K562 (cell line): Measurements from ENCODE around the gene AIF1. TPM values are rescaled to one million over a fixed set of nuclear protein-coding genes. Genes with fewer than 3 reads are reported as not detected.

ENCODE experiments used
- ARHGAP35 ChIP-seq: fragments of 450-650 bp; IDR thresholded peaks from 2 replicates; pipeline ENCODE4 v1.6.1; 2018; ENCODE audit not compliant: partially characterized antibody
- CHD2 ChIP-seq: IDR thresholded peaks from 2 replicates; pipeline ENCODE4 v1.6.1; 2011; ENCODE audit warnings: low read depth, low read length
- MCM2 ChIP-seq: fragments of 450-650 bp; IDR thresholded peaks from 2 replicates; pipeline ENCODE4 v1.6.1; 2017; ENCODE audit warnings: low read depth, mild to moderate bottlenecking
- MEF2D ChIP-seq: conservative IDR thresholded peaks from 2 replicates; pipeline ENCODE4 v1.6.1; 2016; ENCODE audit warnings: low read depth, missing genetic modification characterization, missing compliant biosample characterization
- RAD21 ChIP-seq, 2 experiments: fragments of 250-450 bp in 1 of 2; fragments of 450-650 bp in 1 of 2; sonication (Bioruptor Pico) in 1 of 2; formaldehyde crosslinking in 1 of 2; IDR thresholded peaks in 1 of 2; conservative IDR thresholded peaks in 1 of 2; 2 replicates each; pipeline versions ENCODE4 v1.4.0 to v1.8.0; 2020 to 2022; ENCODE audit warnings: mild to moderate bottlenecking in 2 of 2, moderate library complexity in 1 of 2
- THRAP3 ChIP-seq: fragments of 450-650 bp; IDR thresholded peaks from 2 replicates; pipeline ENCODE4 v1.6.1; 2016; ENCODE audit warnings: mild to moderate bottlenecking, inconsistent platforms, borderline replicate concordance
- polyA plus RNA-seq, 8 experiments: library from polyadenylated mRNA; depleted of rRNA in 4 of 8; stranded (reverse) in 5 of 8; unstranded in 3 of 8; fragments of >200 nt; fragmentation: Nextera tagmentation in 2 of 8; fragmentation: Illumina TruSeq in 1 of 8; extraction: Ambion mirVana in 2 of 8; extraction: Trizol in 1 of 8; gene quantifications; 2 replicates each; pipeline versions ENCODE4 v1.2.1 to v1.2.3, GENCODE V29; 2011 to 2014; ENCODE audit warnings: inconsistent platforms in 1 of 8, missing spikeins in 1 of 8
- total RNA-seq, 7 experiments: library from RNA; depleted of rRNA in 6 of 7; stranded (reverse); fragments of >200 nt in 6 of 7; fragmentation: Illumina TruSeq in 2 of 7; extraction: Trizol in 2 of 7; gene quantifications; 2 replicates each; pipeline versions ENCODE4 v1.2.1 to v1.2.3, GENCODE V29; 2011 to 2021; ENCODE audit warnings: low replicate concordance in 1 of 7
- TF ChIP-seq, protein P1 (sequence below): fragments of 450-650 bp; formaldehyde crosslinking; IDR thresholded peaks from 2 replicates; pipeline ENCODE4 v1.4.0; 2020; ENCODE audit warnings: mild to moderate bottlenecking, moderate library complexity
- TF ChIP-seq, protein P2 (sequence below), 2 experiments: fragments of 450-650 bp; formaldehyde crosslinking in 1 of 2; IDR thresholded peaks; 2 replicates each; pipeline versions ENCODE4 v1.4.0 to v1.6.1; 2014 to 2020; ENCODE audit warnings: mild to moderate bottlenecking in 2 of 2, borderline replicate concordance in 1 of 2, low read depth in 1 of 2
- TF ChIP-seq, protein P3 (sequence below): IDR thresholded peaks from 3 replicates; pipeline ENCODE4 v1.6.1; 2011; ENCODE audit warnings: borderline replicate concordance, mild to moderate bottlenecking, moderate library complexity; ENCODE audit not compliant: insufficient read length; ENCODE audit errors: extremely low read depth
- TF ChIP-seq, protein P4 (sequence below), 3 experiments: fragments of 200-800 bp in 1 of 3; fragments of 250-450 bp in 1 of 3; fragments of 450-650 bp in 1 of 3; sonication (Bioruptor Pico) in 1 of 3; sonication (Bioruptor generic) in 1 of 3; formaldehyde crosslinking in 1 of 3; IDR thresholded peaks; 2 replicates each; pipeline versions ENCODE4 v1.6.1 to v1.8.0; 2016 to 2022; ENCODE audit warnings: mild to moderate bottlenecking in 2 of 3, missing genetic modification characterization in 2 of 3, missing compliant biosample characterization in 1 of 3, moderate library complexity in 1 of 3

The AIF1 gene
- total and polyA plus RNA-seq, 9 of the 15 experiments (the other 6 are each of a cell fraction or from before 2014, with no cell fraction given): 9.4 to 33.4 (median 19.4) TPM

DNA sequence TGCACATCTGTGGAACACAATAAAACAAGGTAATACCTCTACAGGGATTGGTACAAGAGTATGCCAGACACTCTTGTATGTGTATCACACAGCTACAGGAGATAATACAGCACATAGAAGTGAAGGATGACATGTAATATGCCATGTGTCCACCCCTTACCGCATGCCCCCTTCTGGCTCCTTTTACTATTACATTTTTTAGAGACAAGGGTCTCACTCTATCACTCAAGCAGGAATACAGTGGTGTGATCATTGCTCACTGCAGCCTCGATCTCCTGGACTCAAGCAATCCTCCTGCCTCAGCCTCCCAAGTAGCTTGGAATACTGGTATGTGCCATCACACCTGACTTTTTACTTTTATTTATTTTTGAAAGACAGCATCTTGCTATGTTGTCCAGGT lies 18.0 kb upstream of the AIF1 start (continued):
- TF ChIP-seq MEF2D: no peak
- TF ChIP-seq, protein P1, sequence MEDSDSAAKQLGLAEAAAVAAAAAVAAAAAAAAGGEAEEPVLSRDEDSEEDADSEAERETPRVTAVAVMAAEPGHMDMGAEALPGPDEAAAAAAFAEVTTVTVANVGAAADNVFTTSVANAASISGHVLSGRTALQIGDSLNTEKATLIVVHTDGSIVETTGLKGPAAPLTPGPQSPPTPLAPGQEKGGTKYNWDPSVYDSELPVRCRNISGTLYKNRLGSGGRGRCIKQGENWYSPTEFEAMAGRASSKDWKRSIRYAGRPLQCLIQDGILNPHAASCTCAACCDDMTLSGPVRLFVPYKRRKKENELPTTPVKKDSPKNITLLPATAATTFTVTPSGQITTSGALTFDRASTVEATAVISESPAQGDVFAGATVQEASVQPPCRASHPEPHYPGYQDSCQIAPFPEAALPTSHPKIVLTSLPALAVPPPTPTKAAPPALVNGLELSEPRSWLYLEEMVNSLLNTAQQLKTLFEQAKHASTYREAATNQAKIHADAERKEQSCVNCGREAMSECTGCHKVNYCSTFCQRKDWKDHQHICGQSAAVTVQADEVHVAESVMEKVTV (CRISPR knock-in tag): peak; percentile 39; the same call in 1 of the 2 replicates
- no peak for TF ChIP-seq THRAP3
- TF ChIP-seq, protein P2, sequence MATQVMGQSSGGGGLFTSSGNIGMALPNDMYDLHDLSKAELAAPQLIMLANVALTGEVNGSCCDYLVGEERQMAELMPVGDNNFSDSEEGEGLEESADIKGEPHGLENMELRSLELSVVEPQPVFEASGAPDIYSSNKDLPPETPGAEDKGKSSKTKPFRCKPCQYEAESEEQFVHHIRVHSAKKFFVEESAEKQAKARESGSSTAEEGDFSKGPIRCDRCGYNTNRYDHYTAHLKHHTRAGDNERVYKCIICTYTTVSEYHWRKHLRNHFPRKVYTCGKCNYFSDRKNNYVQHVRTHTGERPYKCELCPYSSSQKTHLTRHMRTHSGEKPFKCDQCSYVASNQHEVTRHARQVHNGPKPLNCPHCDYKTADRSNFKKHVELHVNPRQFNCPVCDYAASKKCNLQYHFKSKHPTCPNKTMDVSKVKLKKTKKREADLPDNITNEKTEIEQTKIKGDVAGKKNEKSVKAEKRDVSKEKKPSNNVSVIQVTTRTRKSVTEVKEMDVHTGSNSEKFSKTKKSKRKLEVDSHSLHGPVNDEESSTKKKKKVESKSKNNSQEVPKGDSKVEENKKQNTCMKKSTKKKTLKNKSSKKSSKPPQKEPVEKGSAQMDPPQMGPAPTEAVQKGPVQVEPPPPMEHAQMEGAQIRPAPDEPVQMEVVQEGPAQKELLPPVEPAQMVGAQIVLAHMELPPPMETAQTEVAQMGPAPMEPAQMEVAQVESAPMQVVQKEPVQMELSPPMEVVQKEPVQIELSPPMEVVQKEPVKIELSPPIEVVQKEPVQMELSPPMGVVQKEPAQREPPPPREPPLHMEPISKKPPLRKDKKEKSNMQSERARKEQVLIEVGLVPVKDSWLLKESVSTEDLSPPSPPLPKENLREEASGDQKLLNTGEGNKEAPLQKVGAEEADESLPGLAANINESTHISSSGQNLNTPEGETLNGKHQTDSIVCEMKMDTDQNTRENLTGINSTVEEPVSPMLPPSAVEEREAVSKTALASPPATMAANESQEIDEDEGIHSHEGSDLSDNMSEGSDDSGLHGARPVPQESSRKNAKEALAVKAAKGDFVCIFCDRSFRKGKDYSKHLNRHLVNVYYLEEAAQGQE (IDR thresholded peaks at IDR 0.05; ENCODE audit: borderline replicate concordance): peak; percentile 82
- TF ChIP-seq, protein P2 (CRISPR knock-in tag; IDR thresholded peaks at IDR 0.05; ENCODE audit: low read depth): no peak
- TF ChIP-seq MCM2: no peak
- TF ChIP-seq RAD21 (CRISPR knock-in tag; conservative IDR thresholded peaks at IDR 0.05 in 1 of 2, IDR thresholded peaks at IDR 0.05 in 1 of 2): peak; percentile 69 to 85
- no peak for TF ChIP-seq CHD2
- TF ChIP-seq, protein P3, sequence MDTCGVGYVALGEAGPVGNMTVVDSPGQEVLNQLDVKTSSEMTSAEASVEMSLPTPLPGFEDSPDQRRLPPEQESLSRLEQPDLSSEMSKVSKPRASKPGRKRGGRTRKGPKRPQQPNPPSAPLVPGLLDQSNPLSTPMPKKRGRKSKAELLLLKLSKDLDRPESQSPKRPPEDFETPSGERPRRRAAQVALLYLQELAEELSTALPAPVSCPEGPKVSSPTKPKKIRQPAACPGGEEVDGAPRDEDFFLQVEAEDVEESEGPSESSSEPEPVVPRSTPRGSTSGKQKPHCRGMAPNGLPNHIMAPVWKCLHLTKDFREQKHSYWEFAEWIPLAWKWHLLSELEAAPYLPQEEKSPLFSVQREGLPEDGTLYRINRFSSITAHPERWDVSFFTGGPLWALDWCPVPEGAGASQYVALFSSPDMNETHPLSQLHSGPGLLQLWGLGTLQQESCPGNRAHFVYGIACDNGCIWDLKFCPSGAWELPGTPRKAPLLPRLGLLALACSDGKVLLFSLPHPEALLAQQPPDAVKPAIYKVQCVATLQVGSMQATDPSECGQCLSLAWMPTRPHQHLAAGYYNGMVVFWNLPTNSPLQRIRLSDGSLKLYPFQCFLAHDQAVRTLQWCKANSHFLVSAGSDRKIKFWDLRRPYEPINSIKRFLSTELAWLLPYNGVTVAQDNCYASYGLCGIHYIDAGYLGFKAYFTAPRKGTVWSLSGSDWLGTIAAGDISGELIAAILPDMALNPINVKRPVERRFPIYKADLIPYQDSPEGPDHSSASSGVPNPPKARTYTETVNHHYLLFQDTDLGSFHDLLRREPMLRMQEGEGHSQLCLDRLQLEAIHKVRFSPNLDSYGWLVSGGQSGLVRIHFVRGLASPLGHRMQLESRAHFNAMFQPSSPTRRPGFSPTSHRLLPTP: no peak
- TF ChIP-seq, protein P4, sequence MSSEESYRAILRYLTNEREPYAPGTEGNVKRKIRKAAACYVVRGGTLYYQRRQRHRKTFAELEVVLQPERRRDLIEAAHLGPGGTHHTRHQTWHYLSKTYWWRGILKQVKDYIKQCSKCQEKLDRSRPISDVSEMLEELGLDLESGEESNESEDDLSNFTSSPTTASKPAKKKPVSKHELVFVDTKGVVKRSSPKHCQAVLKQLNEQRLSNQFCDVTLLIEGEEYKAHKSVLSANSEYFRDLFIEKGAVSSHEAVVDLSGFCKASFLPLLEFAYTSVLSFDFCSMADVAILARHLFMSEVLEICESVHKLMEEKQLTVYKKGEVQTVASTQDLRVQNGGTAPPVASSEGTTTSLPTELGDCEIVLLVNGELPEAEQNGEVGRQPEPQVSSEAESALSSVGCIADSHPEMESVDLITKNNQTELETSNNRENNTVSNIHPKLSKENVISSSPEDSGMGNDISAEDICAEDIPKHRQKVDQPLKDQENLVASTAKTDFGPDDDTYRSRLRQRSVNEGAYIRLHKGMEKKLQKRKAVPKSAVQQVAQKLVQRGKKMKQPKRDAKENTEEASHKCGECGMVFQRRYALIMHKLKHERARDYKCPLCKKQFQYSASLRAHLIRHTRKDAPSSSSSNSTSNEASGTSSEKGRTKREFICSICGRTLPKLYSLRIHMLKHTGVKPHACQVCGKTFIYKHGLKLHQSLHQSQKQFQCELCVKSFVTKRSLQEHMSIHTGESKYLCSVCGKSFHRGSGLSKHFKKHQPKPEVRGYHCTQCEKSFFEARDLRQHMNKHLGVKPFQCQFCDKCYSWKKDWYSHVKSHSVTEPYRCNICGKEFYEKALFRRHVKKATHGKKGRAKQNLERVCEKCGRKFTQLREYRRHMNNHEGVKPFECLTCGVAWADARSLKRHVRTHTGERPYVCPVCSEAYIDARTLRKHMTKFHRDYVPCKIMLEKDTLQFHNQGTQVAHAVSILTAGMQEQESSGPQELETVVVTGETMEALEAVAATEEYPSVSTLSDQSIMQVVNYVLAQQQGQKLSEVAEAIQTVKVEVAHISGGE (CRISPR knock-in tag; IDR thresholded peaks at IDR 0.05): peak in 1 of 3 experiments; percentile 36; a peak in 1 of 6 replicates
- no peak for TF ChIP-seq ARHGAP35
